Endothelial cell of umbilical vein (primary cell): ENCODE data around the gene FLT3. TPM values are rescaled to one million over a fixed set of nuclear protein-coding genes. Genes with fewer than 3 reads are reported as not detected.

Source experiments
- BruUV-seq: library from RNA; stranded (reverse); fragments of 400-500 nt; replicated peaks from 2 replicates; lab custom pipeline; 2021; lab: Mats Ljungman, UMichigan
- CTCF ChIA-PET: fragments of 300-600, 350-600 bp; sonication (Branson Sonifier 250); formaldehyde crosslinking; loops from one replicate; lab custom pipeline; 2021; ENCODE audit warnings: antibody characterized with exemption, inconsistent platforms; lab: Charles Lee
- POLR2A ChIA-PET: fragments of 300-600, 350-600 bp; sonication (Branson Sonifier 250); formaldehyde crosslinking; loops from one replicate; lab custom pipeline; 2021; ENCODE audit warnings: antibody characterized with exemption, inconsistent platforms; lab: Charles Lee
- DNase-seq: peaks from one replicate; pipeline ENCODE4 v3.0.0-alpha.2; 2011; ENCODE audit warnings: low read depth, low spot score
- FAIRE-seq: peaks from 2 replicates; lab custom pipeline; 2011; peaks lifted over from hg19 to GRCh38; lab: Jason Lieb, UNC
- H2AFZ ChIP-seq: 2 replicates; pipeline ENCODE4 v1.6.0; 2012; ENCODE audit warnings: low read depth, low read length, control low read depth, inconsistent platforms
- H3K27ac ChIP-seq: 2 replicates; pipeline ENCODE4 v1.5.1; 2011; ENCODE audit warnings: low read depth, mild to moderate bottlenecking, control low read depth, low read length, moderate library complexity; ENCODE audit not compliant: insufficient read depth
- H3K27me3 ChIP-seq, 2 experiments: 2 replicates each; pipeline versions ENCODE4 v1.6.0 to v1.6.1; 2011; ENCODE audit warnings: low read length in 2 of 2, mixed read lengths in 1 of 2; ENCODE audit not compliant: control insufficient read depth in 2 of 2, insufficient read depth in 2 of 2
- H3K36me3 ChIP-seq, 2 experiments: 2 replicates in 1 of 2; 3 replicates in 1 of 2; pipeline ENCODE4 v1.5.1; 2011; ENCODE audit warnings: low read length in 2 of 2, mild to moderate bottlenecking in 1 of 2, moderate library complexity in 1 of 2; ENCODE audit not compliant: control insufficient read depth in 2 of 2, insufficient read depth in 2 of 2; ENCODE audit errors: extremely low read depth in 1 of 2
- H3K4me1 ChIP-seq: 3 replicates; pipeline ENCODE4 v1.5.1; 2011; ENCODE audit warnings: mild to moderate bottlenecking, low read length; ENCODE audit not compliant: control insufficient read depth, insufficient read depth; ENCODE audit errors: extremely low read depth
- H3K4me2 ChIP-seq: 2 replicates; pipeline ENCODE4 v1.6.1; 2011; ENCODE audit warnings: low read length, control low read depth, mixed read lengths; ENCODE audit not compliant: insufficient read depth
- H3K4me3 ChIP-seq, 3 experiments: fragments of 200-600 bp in 1 of 3; sonication (generic), shearing (Covaris generic) in 1 of 3; replicated peaks in 1 of 3; 2 replicates each; pipeline ENCODE4 v1.5.1; 2011 to 2016; ENCODE audit warnings: control low read depth in 3 of 3, low read length in 3 of 3, mild to moderate bottlenecking in 2 of 3, inconsistent platforms in 1 of 3, low read depth in 1 of 3, moderate library complexity in 1 of 3; ENCODE audit not compliant: insufficient read depth in 1 of 3
- H3K79me2 ChIP-seq: 2 replicates; pipeline ENCODE4 v1.6.0; 2012; ENCODE audit warnings: low read length, inconsistent platforms; ENCODE audit not compliant: control insufficient read depth, insufficient read depth
- H3K9ac ChIP-seq: replicated peaks from 2 replicates; pipeline ENCODE3; 2011; ENCODE audit warnings: low read length, control low read depth; ENCODE audit not compliant: insufficient read depth; ENCODE audit errors: extremely low read depth
- H3K9me1 ChIP-seq: replicated peaks from 3 replicates; pipeline ENCODE4 v1.6.0; 2011; ENCODE audit warnings: mild to moderate bottlenecking, low read length; ENCODE audit not compliant: control insufficient read depth, insufficient read depth; ENCODE audit errors: extremely low read depth
- H3K9me3 ChIP-seq: replicated peaks from 2 replicates; pipeline ENCODE4 v1.5.1; 2012; ENCODE audit warnings: low read length, inconsistent platforms; ENCODE audit not compliant: control insufficient read depth, insufficient read depth
- H4K20me1 ChIP-seq: replicated peaks from 2 replicates; pipeline ENCODE3; 2011; ENCODE audit warnings: mild to moderate bottlenecking, low read length; ENCODE audit not compliant: control insufficient read depth, insufficient read depth; ENCODE audit errors: extremely low read depth
- EZH2 ChIP-seq: IDR thresholded peaks from 2 replicates; pipeline ENCODE4 v1.6.1; 2012; ENCODE audit warnings: borderline replicate concordance, low read depth, mild to moderate bottlenecking, moderate library complexity, low read length, inconsistent platforms; ENCODE audit not compliant: severe bottlenecking
- FOS ChIP-seq: IDR thresholded peaks from 2 replicates; pipeline ENCODE4 v1.6.1; 2011; ENCODE audit warnings: mild to moderate bottlenecking, low read length, moderate library complexity, borderline replicate concordance; ENCODE audit not compliant: insufficient read depth
- MAX ChIP-seq: IDR thresholded peaks from 2 replicates; pipeline ENCODE4 v1.6.1; 2011; ENCODE audit not compliant: insufficient read depth, insufficient read length
- dilution Hi-C: fragments of 300-500 bp; cut with MboI; formaldehyde crosslinking; loops from one replicate; pipeline ENCODE4 v1.15.0; 2019; ENCODE audit warnings: low sequenced_read_pairs; ENCODE audit not compliant: extremely low pct_ligation_motif_present
- intact Hi-C: fragments of 100-400 bp; cut with micrococcal nuclease; formaldehyde crosslinking; loops from one replicate; pipeline ENCODE4 v1.10.0; 2022
- polyA plus RNA-seq, 4 experiments: library from polyadenylated mRNA; depleted of rRNA in 3 of 4; stranded (reverse) in 3 of 4; unstranded in 1 of 4; fragments of >200 nt; gene quantifications; 2 replicates each; pipeline versions ENCODE4 v1.2.1 to v1.2.3, GENCODE V29; 2011 to 2012; ENCODE audit warnings: missing spikeins in 1 of 4
- total RNA-seq: library from RNA; stranded (reverse); gene quantifications from 2 replicates; pipeline ENCODE4 v1.2.3, GENCODE V29; 2021

The FLT3 gene
- total and polyA plus RNA-seq, 2 donors (not counting 3 experiments of a cell fraction or from before 2014, with no cell fraction given): 0.03 TPM; not detected in 1

GRCh38 chr13:27978301-27978968 is 121.9 kb downstream of the FLT3 start:
- Histone ChIP-seq H2AFZ (no peak overlapping the region), H4K20me1 (no peaks in the 10 kb centered on the region), H3K4me2 (no peak overlapping the region), H3K36me3 (no peaks in the 10 kb centered on the region), H3K79me2 (no peaks in the 10 kb centered on the region), H3K9ac (no peak overlapping the region), H3K4me1 (no peaks in the 10 kb centered on the region), H3K4me3 (no peak overlapping the region), H3K9me1 (no peaks in the 10 kb centered on the region), H3K27me3 (peaks cover 81 to 94% of the 10 kb centered on the region in 2 experiments), H3K27ac (no peak overlapping the region), H3K9me3 (no peaks in the 10 kb centered on the region)
- ChIA-PET POLR2A (no interaction called here), CTCF (interaction anchor here (0.6 to 1.5 kb wide), 4 partner anchors 13 to 1031 kb away, joined by 4 to 8 read pairs (median 4); no protein-coding TSS in a partner anchor)
- DNase-seq (no peak), FAIRE-seq (no peak)
- intact Hi-C loops: no loop called here
- dilution Hi-C loops: no loop called here
- no TSS peak for BruUV-seq
- TF ChIP-seq FOS (no peak), EZH2 (peak; percentile 68)

GRCh38 chr13:27977476-27978300 is 122.7 kb downstream of the FLT3 start:
- BruUV-seq: no TSS peak
- FAIRE-seq (no peak), DNase-seq (no peak)
- CTCF ChIA-PET: interaction anchor here (0.6 to 1.5 kb wide), 5 partner anchors 12 to 1031 kb away, joined by 3 to 8 read pairs (median 4); no protein-coding TSS in a partner anchor
- H2AFZ ChIP-seq: no peak overlapping the region
- H3K4me2 ChIP-seq: no peak overlapping the region
- TF ChIP-seq EZH2 (peak; percentile 83), MAX (no peak)
- no peaks in the 10 kb centered on the region for H3K4me1 ChIP-seq
- intact Hi-C loops (no loop called here), dilution Hi-C loops (no loop called here)
- no peaks in the 10 kb centered on the region for H3K9me1 ChIP-seq
- no peaks in the 10 kb centered on the region for H4K20me1 ChIP-seq
- H3K4me3 ChIP-seq: no peak overlapping the region
- H3K79me2 ChIP-seq: no peaks in the 10 kb centered on the region
- no peaks in the 10 kb centered on the region for H3K9me3 ChIP-seq
- peaks cover 84 to 95% of the 10 kb centered on the region in 2 experiments for H3K27me3 ChIP-seq
- POLR2A ChIA-PET: no interaction called here
- no peak overlapping the region for H3K9ac ChIP-seq
- H3K27ac ChIP-seq: no peak overlapping the region
- H3K36me3 ChIP-seq: no peaks in the 10 kb centered on the region
